PC-3 (cell line): Measurements from ENCODE around the gene MTG1. TPM values are rescaled to one million over a fixed set of nuclear protein-coding genes. Genes with fewer than 3 reads are reported as not detected.
"Not testable (repeated sequence)": the region's sequence is repeated elsewhere in the genome, so short reads cannot be mapped to it uniquely, and the experiment has no call there.

Experiments
- ATAC-seq: fragments of 200-7000 bp; cut with Tn5 transposase; 2 replicates; pipeline ENCODE4 v1.9.1; 2020; ENCODE audit warnings: mild to moderate bottlenecking, moderate library complexity
- BruUV-seq: library from RNA; stranded (reverse); fragments of 400-500 nt; replicated peaks from 2 replicates; lab custom pipeline; 2021; lab: Mats Ljungman, UMichigan
- CTCF ChIA-PET: fragments of 300-600 bp; sonication (Branson Sonifier 250); formaldehyde crosslinking; loops from one replicate; lab custom pipeline; 2022; ENCODE audit warnings: antibody characterized with exemption; lab: Charles Lee
- POLR2A ChIA-PET: fragments of 300-600 bp; sonication (Branson Sonifier 250); formaldehyde crosslinking; loops from one replicate; lab custom pipeline; 2022; ENCODE audit warnings: antibody characterized with exemption; ENCODE audit not compliant: unreplicated experiment; lab: Charles Lee
- DNase-seq: peaks from one replicate; pipeline ENCODE4 v3.0.0-alpha.2; 2015
- H2AFZ ChIP-seq: fragments of 300-600 bp; sonication (generic); 2 replicates; pipeline ENCODE4 v1.6.0; 2016; ENCODE audit warnings: antibody characterized with exemption, low read length
- H3F3A ChIP-seq: fragments of 300-600 bp; sonication (generic); one replicate; pipeline ENCODE4 v1.6.0; 2017; ENCODE audit warnings: antibody characterized with exemption, low read length, control low read depth, mild to moderate bottlenecking; ENCODE audit not compliant: unreplicated experiment
- H3K27ac ChIP-seq: fragments of 300-600 bp; sonication (generic); 2 replicates; pipeline ENCODE4 v1.5.1; 2016; ENCODE audit warnings: mild to moderate bottlenecking, low read length
- H3K27me3 ChIP-seq: fragments of 300-600 bp; sonication (generic); 2 replicates; pipeline ENCODE4 v1.6.1; 2016; ENCODE audit warnings: low read length, mixed read lengths
- H3K36me3 ChIP-seq: fragments of 300-600 bp; sonication (generic); 2 replicates; pipeline ENCODE4 v1.6.1; 2016; ENCODE audit warnings: low read depth, mixed run types, low read length, mixed read lengths
- H3K4me1 ChIP-seq: fragments of 300-600 bp; sonication (generic); 2 replicates; pipeline ENCODE4 v1.5.1; 2016; ENCODE audit warnings: low read length; ENCODE audit not compliant: insufficient read depth
- H3K4me2 ChIP-seq: fragments of 300-600 bp; sonication (generic); 2 replicates; pipeline ENCODE4 v1.6.0; 2016; ENCODE audit warnings: low read length
- H3K4me3 ChIP-seq: fragments of 300-600 bp; sonication (generic); 2 replicates; pipeline ENCODE4 v1.5.1; 2016; ENCODE audit warnings: mild to moderate bottlenecking, low read length, mixed read lengths
- H3K79me2 ChIP-seq: fragments of 300-600 bp; sonication (generic); 2 replicates; pipeline ENCODE4 v1.6.1; 2017; ENCODE audit warnings: low read length, mixed read lengths
- H3K9ac ChIP-seq: fragments of 300-600 bp; sonication (generic); 2 replicates; pipeline ENCODE4 v1.6.0; 2016; ENCODE audit warnings: mild to moderate bottlenecking, low read length
- H3K9me2 ChIP-seq: fragments of 300-600 bp; sonication (generic); replicated peaks from 2 replicates; pipeline ENCODE4 v1.6.1; 2016; ENCODE audit warnings: mixed run types, low read length, mixed read lengths
- H3K9me3 ChIP-seq: fragments of 300-600 bp; sonication (generic); 2 replicates; pipeline ENCODE4 v1.6.1; 2016; ENCODE audit warnings: low read length, mixed read lengths
- H4K20me1 ChIP-seq: fragments of 300-600 bp; sonication (generic); 2 replicates; pipeline ENCODE4 v1.6.1; 2016; ENCODE audit warnings: low read length, mixed read lengths
- EZH2 ChIP-seq: fragments of 300-600 bp; sonication (generic); IDR thresholded peaks from one replicate; pipeline ENCODE4 v1.6.1; 2017; ENCODE audit warnings: antibody characterized with exemption, mild to moderate bottlenecking, low read length; ENCODE audit not compliant: unreplicated experiment
- EZH2phosphoT487 ChIP-seq: fragments of 300-600 bp; sonication (generic); IDR thresholded peaks from 2 replicates; pipeline ENCODE4 v1.6.1; 2018; ENCODE audit warnings: mild to moderate bottlenecking, antibody characterized with exemption, low read length, borderline replicate concordance
- intact Hi-C: fragments of 100-400 bp; cut with micrococcal nuclease; formaldehyde crosslinking; loops from 2 replicates; pipeline ENCODE4 v1.9.0; 2023
- total RNA-seq: library from RNA; depleted of rRNA; stranded (reverse); fragments of >200 nt; gene quantifications from 2 replicates; pipeline ENCODE4 v1.2.3, GENCODE V29; 2014
- TF ChIP-seq, protein P1 (sequence below): fragments of 300-600 bp; sonication (generic); conservative IDR thresholded peaks from 2 replicates; pipeline ENCODE4 v1.5.1; 2017; ENCODE audit warnings: antibody characterized with exemption, low read depth, mild to moderate bottlenecking, low read length

MTG1 gene
- total RNA-seq, 1 experiment from 2014 or later, result 39.4 TPM

DNA sequence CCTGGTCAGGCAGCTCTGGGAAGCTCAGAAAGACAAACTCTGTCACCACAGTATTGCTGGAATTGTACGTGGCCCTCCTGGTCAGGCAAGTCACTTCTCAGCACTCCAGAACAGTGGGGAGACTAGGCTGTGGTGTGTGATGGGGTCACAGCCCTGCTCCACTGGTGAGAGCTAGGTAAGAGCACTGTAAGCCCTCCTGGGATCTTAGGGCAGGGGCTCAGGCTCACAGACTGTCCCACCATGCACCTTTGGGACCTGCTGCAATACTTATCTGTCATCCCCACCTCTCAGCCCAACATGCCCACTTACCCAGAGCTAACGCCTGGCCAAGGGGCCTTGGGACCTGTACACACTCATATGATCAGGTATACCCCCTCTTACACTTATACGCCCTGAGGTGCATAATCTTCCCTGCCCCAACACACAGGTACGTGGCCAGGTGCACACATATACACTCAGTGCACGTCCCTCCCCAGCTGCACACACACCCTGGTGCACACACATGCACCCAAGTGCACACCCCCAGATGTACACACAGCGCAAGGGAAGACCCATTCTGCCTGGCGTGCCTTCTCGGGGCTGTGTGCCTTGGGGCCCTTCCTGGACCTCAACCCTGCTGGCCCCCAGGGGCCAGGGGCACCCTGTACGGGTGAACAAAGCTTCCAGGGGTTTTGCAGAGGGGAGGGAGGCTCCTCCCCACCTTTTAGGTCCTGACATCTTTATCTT is 38.1 kb downstream of the MTG1 start:
- H3F3A ChIP-seq, H3K36me3 ChIP-seq, H3K27ac ChIP-seq, H3K4me3 ChIP-seq, H3K27me3 ChIP-seq, H3K9me2 ChIP-seq, H3K9ac ChIP-seq, H3K4me1 ChIP-seq, H2AFZ ChIP-seq, POLR2A ChIA-PET, H4K20me1 ChIP-seq, CTCF ChIA-PET, H3K9me3 ChIP-seq, H3K4me2 ChIP-seq, H3K79me2 ChIP-seq, BruUV-seq, DNase-seq, intact Hi-C loops: not testable (repeated sequence)
- ATAC-seq, result peak; percentile 29; the same call in 1 of the 2 replicates

DNA sequence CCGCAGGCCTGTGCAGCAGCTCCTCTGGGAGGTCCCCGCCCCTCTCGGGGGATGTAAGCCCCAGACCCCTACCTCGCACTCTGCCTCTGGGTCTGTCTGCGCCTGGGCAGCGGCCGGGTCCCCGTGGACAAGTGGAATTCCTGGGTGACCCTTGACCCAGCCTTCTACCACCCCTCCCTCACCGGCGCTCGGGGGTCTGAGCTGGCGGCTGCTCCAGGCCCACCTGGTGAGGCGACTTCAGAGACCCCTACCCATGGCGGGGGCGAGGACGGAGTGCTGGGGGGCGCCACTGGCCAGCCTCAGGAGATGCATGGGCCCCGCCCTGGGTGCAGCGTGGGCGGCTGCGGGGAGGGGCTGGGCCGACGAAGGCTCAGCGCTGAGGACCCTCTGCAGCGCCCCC is 38.8 kb downstream of the MTG1 start:
- H3K9me2 ChIP-seq, H3K4me2 ChIP-seq, POLR2A ChIA-PET, H3K27ac ChIP-seq, H3K4me1 ChIP-seq, CTCF ChIA-PET, H4K20me1 ChIP-seq, H3K4me3 ChIP-seq, H3K27me3 ChIP-seq, BruUV-seq, H3F3A ChIP-seq, H3K9ac ChIP-seq, H3K36me3 ChIP-seq, ATAC-seq, H3K79me2 ChIP-seq, DNase-seq, intact Hi-C loops, H3K9me3 ChIP-seq, H2AFZ ChIP-seq: not testable (repeated sequence)

DNA sequence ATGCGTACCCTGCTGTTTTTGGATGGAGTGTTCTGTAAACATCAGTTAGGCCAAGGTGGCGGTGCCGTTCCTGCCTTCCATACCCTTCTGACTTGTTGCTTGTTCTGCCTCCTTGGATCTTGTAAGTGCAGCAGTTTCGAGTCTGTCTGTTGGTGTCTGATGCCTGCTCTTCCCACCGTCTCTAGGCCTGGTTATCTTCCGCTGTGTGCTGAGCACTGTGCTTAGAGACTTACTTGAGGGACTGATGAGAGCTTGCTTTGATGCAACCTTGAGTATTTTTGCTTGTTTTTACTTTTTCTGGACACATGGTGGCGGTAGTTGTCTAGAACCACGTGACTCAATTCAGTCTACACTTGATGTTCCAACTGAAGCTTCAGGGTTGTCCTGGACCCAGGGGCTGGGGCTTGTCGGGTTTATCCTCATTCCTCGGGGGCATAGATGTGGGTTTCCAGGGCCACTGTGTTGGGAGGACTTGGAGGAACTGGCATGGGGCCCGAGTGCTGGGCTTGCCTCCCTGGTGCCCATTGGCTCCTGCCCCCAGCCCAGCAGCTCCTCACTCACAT is 44.8 kb downstream of the MTG1 start:
- Histone ChIP-seq H3K4me2 (no peak overlapping the region), H3K79me2 (no peaks in the 10 kb centered on the region), H3K4me1 (no peaks in the 10 kb centered on the region), H3K9ac (no peak overlapping the region), H4K20me1 (no peaks in the 10 kb centered on the region), H3K27me3 (no peaks in the 10 kb centered on the region), H3K4me3 (no peak overlapping the region), H2AFZ (no peak overlapping the region), H3K36me3 (no peaks in the 10 kb centered on the region), H3K9me3 (no peaks in the 10 kb centered on the region), H3K9me2 (no peaks in the 10 kb centered on the region), H3K27ac (no peak overlapping the region), H3F3A (no peaks in the 10 kb centered on the region)
- intact Hi-C loops, result loop anchor here (5.0 kb wide), 1 partner anchor 84 kb away; no protein-coding TSS in a partner anchor
- no TSS peak for BruUV-seq
- no peak for ATAC-seq
- CTCF ChIA-PET, result no interaction called here
- POLR2A ChIA-PET, result no interaction called here
- TF ChIP-seq EZH2, result no peak
- no peak for TF ChIP-seq EZH2phosphoT487
- TF ChIP-seq, protein P1, sequence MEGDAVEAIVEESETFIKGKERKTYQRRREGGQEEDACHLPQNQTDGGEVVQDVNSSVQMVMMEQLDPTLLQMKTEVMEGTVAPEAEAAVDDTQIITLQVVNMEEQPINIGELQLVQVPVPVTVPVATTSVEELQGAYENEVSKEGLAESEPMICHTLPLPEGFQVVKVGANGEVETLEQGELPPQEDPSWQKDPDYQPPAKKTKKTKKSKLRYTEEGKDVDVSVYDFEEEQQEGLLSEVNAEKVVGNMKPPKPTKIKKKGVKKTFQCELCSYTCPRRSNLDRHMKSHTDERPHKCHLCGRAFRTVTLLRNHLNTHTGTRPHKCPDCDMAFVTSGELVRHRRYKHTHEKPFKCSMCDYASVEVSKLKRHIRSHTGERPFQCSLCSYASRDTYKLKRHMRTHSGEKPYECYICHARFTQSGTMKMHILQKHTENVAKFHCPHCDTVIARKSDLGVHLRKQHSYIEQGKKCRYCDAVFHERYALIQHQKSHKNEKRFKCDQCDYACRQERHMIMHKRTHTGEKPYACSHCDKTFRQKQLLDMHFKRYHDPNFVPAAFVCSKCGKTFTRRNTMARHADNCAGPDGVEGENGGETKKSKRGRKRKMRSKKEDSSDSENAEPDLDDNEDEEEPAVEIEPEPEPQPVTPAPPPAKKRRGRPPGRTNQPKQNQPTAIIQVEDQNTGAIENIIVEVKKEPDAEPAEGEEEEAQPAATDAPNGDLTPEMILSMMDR, result peak; percentile 61
- peak; percentile 63 for DNase-seq
